ENCODE results near the gene TRAK1.

DNA sequence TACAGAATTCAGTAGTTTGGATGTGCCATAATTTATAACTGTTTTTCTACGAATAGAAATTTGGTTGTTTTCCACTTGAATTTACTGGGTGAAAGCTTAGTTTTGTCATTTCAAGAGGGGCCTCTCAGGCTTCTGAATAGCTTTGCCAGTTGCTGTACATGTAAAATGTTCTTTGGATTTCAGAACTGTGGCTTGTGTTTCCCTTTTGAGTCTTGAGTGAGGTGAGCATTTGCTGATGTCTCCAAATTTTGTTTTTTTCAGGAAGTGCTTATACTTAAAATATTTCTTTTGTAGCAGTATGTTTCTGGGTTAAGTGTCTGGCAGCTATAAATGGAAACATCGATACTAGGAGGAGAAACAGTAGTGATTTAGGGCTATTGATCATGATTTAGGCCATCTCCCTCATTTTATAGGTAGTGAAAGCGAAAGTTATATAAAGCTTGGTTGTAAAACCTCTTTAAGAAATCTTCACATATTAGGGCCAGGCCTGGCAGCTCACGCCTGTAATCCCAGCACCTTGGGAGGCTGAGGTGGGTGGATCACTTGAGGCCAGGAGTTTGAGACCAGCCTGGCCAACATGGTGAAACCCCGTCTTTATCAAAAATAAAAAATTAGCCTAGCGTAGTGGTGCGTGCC is 9.2 kb upstream of the TRAK1 start:
- TF ChIP-seq, protein P1, sequence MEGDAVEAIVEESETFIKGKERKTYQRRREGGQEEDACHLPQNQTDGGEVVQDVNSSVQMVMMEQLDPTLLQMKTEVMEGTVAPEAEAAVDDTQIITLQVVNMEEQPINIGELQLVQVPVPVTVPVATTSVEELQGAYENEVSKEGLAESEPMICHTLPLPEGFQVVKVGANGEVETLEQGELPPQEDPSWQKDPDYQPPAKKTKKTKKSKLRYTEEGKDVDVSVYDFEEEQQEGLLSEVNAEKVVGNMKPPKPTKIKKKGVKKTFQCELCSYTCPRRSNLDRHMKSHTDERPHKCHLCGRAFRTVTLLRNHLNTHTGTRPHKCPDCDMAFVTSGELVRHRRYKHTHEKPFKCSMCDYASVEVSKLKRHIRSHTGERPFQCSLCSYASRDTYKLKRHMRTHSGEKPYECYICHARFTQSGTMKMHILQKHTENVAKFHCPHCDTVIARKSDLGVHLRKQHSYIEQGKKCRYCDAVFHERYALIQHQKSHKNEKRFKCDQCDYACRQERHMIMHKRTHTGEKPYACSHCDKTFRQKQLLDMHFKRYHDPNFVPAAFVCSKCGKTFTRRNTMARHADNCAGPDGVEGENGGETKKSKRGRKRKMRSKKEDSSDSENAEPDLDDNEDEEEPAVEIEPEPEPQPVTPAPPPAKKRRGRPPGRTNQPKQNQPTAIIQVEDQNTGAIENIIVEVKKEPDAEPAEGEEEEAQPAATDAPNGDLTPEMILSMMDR (IDR thresholded peaks at IDR 0.05 in 2 of 3, conservative IDR thresholded peaks at IDR 0.05 in 1 of 3; ENCODE audit: control insufficient read depth in 2 of 3, extremely low read depth in 1 of 3, insufficient read depth in 1 of 3, low read depth in 3 of 3, low read length in 3 of 3) = no peak
- TF ChIP-seq, protein P2, sequence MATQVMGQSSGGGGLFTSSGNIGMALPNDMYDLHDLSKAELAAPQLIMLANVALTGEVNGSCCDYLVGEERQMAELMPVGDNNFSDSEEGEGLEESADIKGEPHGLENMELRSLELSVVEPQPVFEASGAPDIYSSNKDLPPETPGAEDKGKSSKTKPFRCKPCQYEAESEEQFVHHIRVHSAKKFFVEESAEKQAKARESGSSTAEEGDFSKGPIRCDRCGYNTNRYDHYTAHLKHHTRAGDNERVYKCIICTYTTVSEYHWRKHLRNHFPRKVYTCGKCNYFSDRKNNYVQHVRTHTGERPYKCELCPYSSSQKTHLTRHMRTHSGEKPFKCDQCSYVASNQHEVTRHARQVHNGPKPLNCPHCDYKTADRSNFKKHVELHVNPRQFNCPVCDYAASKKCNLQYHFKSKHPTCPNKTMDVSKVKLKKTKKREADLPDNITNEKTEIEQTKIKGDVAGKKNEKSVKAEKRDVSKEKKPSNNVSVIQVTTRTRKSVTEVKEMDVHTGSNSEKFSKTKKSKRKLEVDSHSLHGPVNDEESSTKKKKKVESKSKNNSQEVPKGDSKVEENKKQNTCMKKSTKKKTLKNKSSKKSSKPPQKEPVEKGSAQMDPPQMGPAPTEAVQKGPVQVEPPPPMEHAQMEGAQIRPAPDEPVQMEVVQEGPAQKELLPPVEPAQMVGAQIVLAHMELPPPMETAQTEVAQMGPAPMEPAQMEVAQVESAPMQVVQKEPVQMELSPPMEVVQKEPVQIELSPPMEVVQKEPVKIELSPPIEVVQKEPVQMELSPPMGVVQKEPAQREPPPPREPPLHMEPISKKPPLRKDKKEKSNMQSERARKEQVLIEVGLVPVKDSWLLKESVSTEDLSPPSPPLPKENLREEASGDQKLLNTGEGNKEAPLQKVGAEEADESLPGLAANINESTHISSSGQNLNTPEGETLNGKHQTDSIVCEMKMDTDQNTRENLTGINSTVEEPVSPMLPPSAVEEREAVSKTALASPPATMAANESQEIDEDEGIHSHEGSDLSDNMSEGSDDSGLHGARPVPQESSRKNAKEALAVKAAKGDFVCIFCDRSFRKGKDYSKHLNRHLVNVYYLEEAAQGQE (IDR thresholded peaks at IDR 0.05; ENCODE audit: low read depth, low read length) = no peak
- TF ChIP-seq POLR2AphosphoS5 (IDR thresholded peaks at IDR 0.05; ENCODE audit: low read length) = no peak
- no peak for TF ChIP-seq BACH1 (IDR thresholded peaks at IDR 0.05; ENCODE audit: borderline replicate concordance)
- no peak for TF ChIP-seq EZH2 (IDR thresholded peaks at IDR 0.05; ENCODE audit: borderline replicate concordance, control insufficient read depth, low read depth, low read length)
- TF ChIP-seq DPF2 (IDR thresholded peaks at IDR 0.05) = no peak
- TF ChIP-seq, protein P3, sequence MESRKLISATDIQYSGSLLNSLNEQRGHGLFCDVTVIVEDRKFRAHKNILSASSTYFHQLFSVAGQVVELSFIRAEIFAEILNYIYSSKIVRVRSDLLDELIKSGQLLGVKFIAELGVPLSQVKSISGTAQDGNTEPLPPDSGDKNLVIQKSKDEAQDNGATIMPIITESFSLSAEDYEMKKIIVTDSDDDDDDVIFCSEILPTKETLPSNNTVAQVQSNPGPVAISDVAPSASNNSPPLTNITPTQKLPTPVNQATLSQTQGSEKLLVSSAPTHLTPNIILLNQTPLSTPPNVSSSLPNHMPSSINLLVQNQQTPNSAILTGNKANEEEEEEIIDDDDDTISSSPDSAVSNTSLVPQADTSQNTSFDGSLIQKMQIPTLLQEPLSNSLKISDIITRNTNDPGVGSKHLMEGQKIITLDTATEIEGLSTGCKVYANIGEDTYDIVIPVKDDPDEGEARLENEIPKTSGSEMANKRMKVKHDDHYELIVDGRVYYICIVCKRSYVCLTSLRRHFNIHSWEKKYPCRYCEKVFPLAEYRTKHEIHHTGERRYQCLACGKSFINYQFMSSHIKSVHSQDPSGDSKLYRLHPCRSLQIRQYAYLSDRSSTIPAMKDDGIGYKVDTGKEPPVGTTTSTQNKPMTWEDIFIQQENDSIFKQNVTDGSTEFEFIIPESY (IDR thresholded peaks at IDR 0.05) = no peak

Data from GM12878 (cell line).